Liver (tissue), 9 donors: ENCODE data around the gene PSMG2. TPM values are rescaled to one million over a fixed set of nuclear protein-coding genes. Genes with fewer than 3 reads are reported as not detected.

Experiments used
- DNase-seq: peaks from one replicate; pipeline ENCODE4 v3.0.0-alpha.2; 2017; ENCODE audit warnings: low spot score
- H3K27ac ChIP-seq, 2 donors: one replicate each; pipeline ENCODE4 v1.7.0; 2013; ENCODE audit warnings: inconsistent platforms in 2 of 2, low read length in 2 of 2, control low read depth in 1 of 2, low read depth in 1 of 2, mild to moderate bottlenecking in 1 of 2
- H3K27me3 ChIP-seq, 4 donors: one replicate each; pipeline versions ENCODE4 v1.6.1 to v1.7.0; 2013; ENCODE audit warnings: low read length in 3 of 4, inconsistent platforms in 1 of 4, mild to moderate bottlenecking in 1 of 4, moderate library complexity in 1 of 4; ENCODE audit not compliant: control insufficient read depth in 4 of 4, insufficient read depth in 4 of 4
- H3K36me3 ChIP-seq, 4 donors: one replicate each; pipeline versions ENCODE4 v1.6.1 to v1.7.0; 2013; ENCODE audit warnings: low read length in 3 of 4, mild to moderate bottlenecking in 3 of 4, low read depth in 1 of 4, moderate library complexity in 1 of 4; ENCODE audit not compliant: control insufficient read depth in 4 of 4, insufficient read depth in 3 of 4
- H3K4me1 ChIP-seq, 4 donors: one replicate each; pipeline versions ENCODE4 v1.6.1 to v1.7.0; 2013; ENCODE audit warnings: low read length in 3 of 4, mild to moderate bottlenecking in 3 of 4, moderate library complexity in 1 of 4; ENCODE audit not compliant: control insufficient read depth in 4 of 4, insufficient read depth in 4 of 4
- H3K4me3 ChIP-seq, 3 donors: one replicate each; pipeline versions ENCODE4 v1.6.1 to v1.7.0; 2013; ENCODE audit warnings: low read length in 3 of 3, control low read depth in 1 of 3, low read depth in 1 of 3, mild to moderate bottlenecking in 1 of 3
- H3K9ac ChIP-seq, 2 donors: one replicate each; pipeline ENCODE4 v1.7.0; 2013; ENCODE audit warnings: low read length in 2 of 2, mild to moderate bottlenecking in 2 of 2, moderate library complexity in 2 of 2, control low read depth in 1 of 2, low read depth in 1 of 2
- H3K9me3 ChIP-seq, 4 donors: one replicate each; pipeline versions ENCODE4 v1.6.1 to v1.7.0; 2013; ENCODE audit warnings: low read length in 3 of 4; ENCODE audit not compliant: control insufficient read depth in 4 of 4
- ATF3 ChIP-seq: IDR thresholded peaks from 2 replicates; pipeline ENCODE4 v1.6.1; 2016; ENCODE audit warnings: antibody characterized with exemption
- CTCF ChIP-seq: fragments of 150-350 bp; IDR thresholded peaks from 2 replicates; pipeline ENCODE4 v1.5.1; 2017; ENCODE audit warnings: improper control_type of control experiment, low read depth, low read length; ENCODE audit not compliant: missing input control
- EGR1 ChIP-seq, 2 donors: IDR thresholded peaks; 2 replicates each; pipeline ENCODE4 v1.6.1; 2016 to 2018; ENCODE audit warnings: antibody characterized with exemption in 2 of 2, low read depth in 2 of 2
- FOXA1 ChIP-seq: IDR thresholded peaks from 2 replicates; pipeline ENCODE4 v1.6.1; 2016; ENCODE audit warnings: antibody characterized with exemption
- FOXA2 ChIP-seq: IDR thresholded peaks from 2 replicates; pipeline ENCODE4 v1.6.1; 2016; ENCODE audit warnings: antibody characterized with exemption
- GABPA ChIP-seq, 2 donors: IDR thresholded peaks in 1 of 2; conservative IDR thresholded peaks in 1 of 2; 2 replicates each; pipeline ENCODE4 v1.6.1; 2016; ENCODE audit warnings: antibody characterized with exemption in 2 of 2, mild to moderate bottlenecking in 1 of 2, moderate library complexity in 1 of 2
- HNF4A ChIP-seq, 2 donors: conservative IDR thresholded peaks; 2 replicates each; pipeline ENCODE4 v1.6.1; 2016; ENCODE audit warnings: antibody characterized with exemption in 2 of 2, mild to moderate bottlenecking in 2 of 2
- HNF4G ChIP-seq: IDR thresholded peaks from 2 replicates; pipeline ENCODE4 v1.6.1; 2016; ENCODE audit warnings: antibody characterized with exemption
- JUND ChIP-seq, 2 donors: IDR thresholded peaks; 2 replicates each; pipeline ENCODE4 v1.6.1; 2016; ENCODE audit warnings: antibody characterized with exemption in 2 of 2
- MAX ChIP-seq: IDR thresholded peaks from 2 replicates; pipeline ENCODE4 v1.6.1; 2016; ENCODE audit warnings: antibody characterized with exemption
- NR2F2 ChIP-seq: IDR thresholded peaks from 2 replicates; pipeline ENCODE4 v1.6.1; 2016; ENCODE audit warnings: antibody characterized with exemption
- RAD21 ChIP-seq, 2 donors: IDR thresholded peaks; 2 replicates each; pipeline ENCODE4 v1.6.1; 2016; ENCODE audit warnings: antibody characterized with exemption in 2 of 2, mild to moderate bottlenecking in 2 of 2
- REST ChIP-seq: IDR thresholded peaks from 2 replicates; pipeline ENCODE4 v1.6.1; 2016; ENCODE audit warnings: antibody characterized with exemption, mild to moderate bottlenecking
- RXRA ChIP-seq, 2 donors: IDR thresholded peaks; 2 replicates each; pipeline ENCODE4 v1.6.1; 2017 to 2018; ENCODE audit warnings: antibody characterized with exemption in 2 of 2, mild to moderate bottlenecking in 1 of 2
- SP1 ChIP-seq: IDR thresholded peaks from 2 replicates; pipeline ENCODE4 v1.6.1; 2018; ENCODE audit warnings: antibody characterized with exemption, mild to moderate bottlenecking
- TAF1 ChIP-seq: conservative IDR thresholded peaks from 2 replicates; pipeline ENCODE4 v1.6.1; 2016; ENCODE audit warnings: antibody characterized with exemption, mild to moderate bottlenecking
- ZBTB33 ChIP-seq: IDR thresholded peaks from 2 replicates; pipeline ENCODE4 v1.6.1; 2016; ENCODE audit warnings: antibody characterized with exemption
- WGBS: extraction: QIAGEN DNeasy Blood & Tissue Kit; methylation state at CpG from one replicate; pipeline ENCODE4 v1.1.7; 2013; 5-methylcytosine and 5-hydroxymethylcytosine counted together
- polyA plus RNA-seq, 2 donors: library from polyadenylated mRNA; stranded (reverse) in 1 of 2; unstranded in 1 of 2; fragments of 200-250 nt in 1 of 2; fragments of >200 nt in 1 of 2; fragmentation: Nextera tagmentation in 1 of 2; extraction: Ambion mirVana in 1 of 2; gene quantifications; one replicate each; pipeline versions ENCODE4 v1.2.1 to v1.2.3, GENCODE V29; 2013 to 2015
- total RNA-seq, 2 donors: library from RNA; depleted of rRNA; stranded (reverse); fragments of >200 nt; gene quantifications; one replicate each; pipeline ENCODE4 v1.2.3, GENCODE V29; 2014
- donor health status: healthy.
- donor health status: healthy.
- donor health status: healthy.
- donor health status: healthy.
- donor health status: healthy.

The PSMG2 gene
- total and polyA plus RNA-seq, 4 donors: 24.2 to 48.0 (median 36.6) TPM

- 87% methylated on average over 19 of the region's 19 CpGs for whole genome bisulfite sequencing
- TF ChIP-seq HNF4A (conservative IDR thresholded peaks at IDR 0.05): no peak
- TF ChIP-seq SP1: no peak
- no peak for TF ChIP-seq FOXA1
- no peak for TF ChIP-seq ZBTB33
- TF ChIP-seq NR2F2: no peak
- TF ChIP-seq RXRA (IDR thresholded peaks at IDR 0.05): no peak
- TF ChIP-seq RAD21 (IDR thresholded peaks at IDR 0.05): no peak
- no peak for TF ChIP-seq TAF1
- no peak for TF ChIP-seq HNF4G
- no peak for TF ChIP-seq CTCF
- no peak for TF ChIP-seq GABPA (IDR thresholded peaks at IDR 0.05 in 1 of 2, conservative IDR thresholded peaks at IDR 0.05 in 1 of 2)
- no peak for TF ChIP-seq FOXA2
- no peak for TF ChIP-seq JUND (IDR thresholded peaks at IDR 0.05)
- no peak for TF ChIP-seq EGR1 (IDR thresholded peaks at IDR 0.05; ENCODE audit: low read depth in 2 of 2)
- TF ChIP-seq REST: no peak
- no peak for TF ChIP-seq MAX
- TF ChIP-seq ATF3: no peak
- Histone ChIP-seq H3K27ac (no peak overlapping the region), H3K4me3 (no peak overlapping the region), H3K9ac (no peak overlapping the region), H3K4me1 (no peaks in the 10 kb centered on the region), H3K36me3 (no peaks in the 10 kb centered on the region), H3K27me3 (no peaks in the 10 kb centered on the region), H3K9me3 (no peaks in the 10 kb centered on the region)
- no peak for DNase-seq
Measured at GRCh38 chr18:12737243-12737902, 34.5 kb downstream of the PSMG2 start.
